Activated CD8-positive, alpha-beta memory T cell treated with anti-CD3 and anti-CD28 coated beads for 4 hours (primary cell): ENCODE results near the gene B4GALT4.
"Not testable (repeated sequence)": the region's sequence is repeated elsewhere in the genome, so short reads cannot be mapped to it uniquely, and the experiment has no call there.

ENCODE experiments used
- DNase-seq, 2 donors: peaks; one replicate each; pipeline ENCODE4 v3.0.0-alpha.2; 2020; ENCODE audit warnings: low read depth in 2 of 2

B4GALT4 gene

GRCh38 chr3:119195911-119196310 lies 44.8 kb downstream of the B4GALT4 start:
- no peak for DNase-seq

- DNase-seq, result no peak
These were observed 45.6 kb downstream of the B4GALT4 start for GRCh38 chr3:119195151-119195476.

- no peak for DNase-seq
These were observed 46.2 kb downstream of the B4GALT4 start for GRCh38 chr3:119194237-119195150.

GRCh38 chr3:119191800-119192199 lies 48.9 kb downstream of the B4GALT4 start:
- DNase-seq, result no peak

- DNase-seq, result no peak
These were observed 53.4 kb downstream of the B4GALT4 start for GRCh38 chr3:119187266-119187665.

- no peak for DNase-seq
These were observed 55.7 kb downstream of the B4GALT4 start for GRCh38 chr3:119184796-119185570.

- DNase-seq, result no peak
These were observed 56.6 kb downstream of the B4GALT4 start for GRCh38 chr3:119184111-119184510.

GRCh38 chr3:119181765-119182164 lies 58.9 kb downstream of the B4GALT4 start:
- no peak for DNase-seq

- DNase-seq, result no peak
These were observed 63.4 kb downstream of the B4GALT4 start for GRCh38 chr3:119177321-119177720.

- DNase-seq, result no peak
These were observed 63.9 kb downstream of the B4GALT4 start for GRCh38 chr3:119176778-119177177.

GRCh38 chr3:119175872-119176756 lies 64.6 kb downstream of the B4GALT4 start:
- no peak for DNase-seq

- DNase-seq, result no peak
These were observed 67.4 kb downstream of the B4GALT4 start, which contains the start of gene UPK1B for GRCh38 chr3:119173325-119173724. Gene UPK1B (plus strand): TSS chr3:119173598. CDS start chr3:119186742, 13,144 bp downstream.

GRCh38 chr3:119170821-119171220 lies 69.9 kb downstream of the B4GALT4 start:
- no peak for DNase-seq

GRCh38 chr3:119164745-119165144 lies 75.9 kb downstream of the B4GALT4 start:
- DNase-seq, result not testable (repeated sequence)
